AG10803 (cell line): ENCODE results near the gene KIFC1.

Experiments used
- DNase-seq: peaks from one replicate; pipeline ENCODE4 v3.0.0; 2010; ENCODE audit warnings: low read depth
- H3K4me3 ChIP-seq: 2 replicates; pipeline ENCODE4 v1.5.1; 2011; ENCODE audit warnings: mild to moderate bottlenecking, low read length, control low read depth
- CTCF ChIP-seq: conservative IDR thresholded peaks from 2 replicates; pipeline ENCODE4 v1.5.1; 2011; ENCODE audit warnings: mild to moderate bottlenecking, low read length, control low read depth, inconsistent platforms

Gene KIFC1

GRCh38 chr6:33433001-33433543, 41.4 kb downstream of the KIFC1 start:
- no peak overlapping the region for H3K4me3 ChIP-seq
- DNase-seq, result no peak
- no peak for TF ChIP-seq CTCF

DNA sequence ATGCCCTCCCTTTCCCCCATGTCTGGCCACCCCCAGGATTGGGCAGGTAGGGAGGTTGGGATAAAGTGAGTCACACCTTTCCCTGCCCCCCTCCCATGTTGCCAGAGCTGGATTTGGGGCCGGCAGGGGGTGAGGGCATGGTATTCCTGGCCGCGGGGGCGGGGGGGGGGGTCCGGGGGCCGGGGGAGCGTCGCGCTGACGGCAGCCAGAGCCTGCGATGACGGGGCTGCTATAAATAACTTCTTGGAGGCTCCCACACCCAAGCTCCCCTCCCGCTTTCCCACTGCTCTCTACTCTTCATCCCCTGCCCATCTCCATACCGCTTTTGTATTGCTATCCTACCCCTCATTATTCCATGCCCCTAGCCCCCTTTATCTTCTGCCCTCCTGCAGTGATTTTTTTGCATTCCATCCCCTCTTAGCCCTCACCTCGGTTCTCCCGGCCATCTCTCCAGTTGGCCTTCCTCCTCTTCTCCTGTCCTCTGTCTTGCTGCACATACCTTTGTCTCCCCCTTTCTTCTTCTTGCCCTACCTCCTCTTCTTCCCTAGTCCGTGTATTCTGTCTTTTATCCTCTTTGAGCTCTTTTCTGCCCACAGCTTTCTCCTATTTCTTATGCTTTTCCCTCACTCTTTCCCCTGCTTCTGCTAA, 42.0 kb downstream of the KIFC1 start:
- no peak overlapping the region for H3K4me3 ChIP-seq
- TF ChIP-seq CTCF, result no peak
- no peak for DNase-seq

GRCh38 chr6:33434961-33435360, 43.3 kb downstream of the KIFC1 start:
- TF ChIP-seq CTCF, result no peak
- DNase-seq, result no peak
- H3K4me3 ChIP-seq, result no peak overlapping the region

GRCh38 chr6:33437666-33438065, 46.0 kb downstream of the KIFC1 start:
- DNase-seq, result no peak
- no peak overlapping the region for H3K4me3 ChIP-seq
- TF ChIP-seq CTCF, result no peak

DNA sequence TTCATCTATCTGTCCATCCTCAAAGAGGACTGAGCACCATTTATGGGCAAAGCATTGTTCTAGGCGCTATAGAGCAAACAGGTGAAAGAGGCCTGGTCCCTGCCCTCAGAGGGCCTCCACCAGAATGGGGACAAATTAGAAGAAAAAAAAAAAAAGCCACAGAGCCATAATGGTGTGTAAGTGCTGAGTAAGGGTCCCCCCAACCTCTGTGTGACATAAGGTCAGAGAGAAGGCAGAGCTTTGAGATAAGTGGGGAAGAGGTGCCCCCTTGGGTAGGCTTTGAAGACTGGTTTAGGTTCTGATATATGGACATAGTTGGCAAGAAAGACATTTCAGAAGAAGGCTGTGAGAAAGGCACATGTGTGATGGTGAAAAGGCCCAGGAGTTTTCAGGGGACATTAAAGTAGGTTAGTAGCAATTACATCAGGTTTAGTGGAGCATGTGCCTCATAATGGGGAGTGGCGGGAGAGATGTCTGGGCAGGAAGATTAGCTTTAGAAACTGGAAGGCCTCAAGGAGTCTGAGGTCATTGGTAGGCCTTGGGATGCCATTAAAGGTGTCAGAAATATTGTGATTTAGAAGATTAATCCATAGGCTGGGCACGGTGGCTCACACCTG, 47.5 kb downstream of the KIFC1 start:
- no peak for TF ChIP-seq CTCF

GRCh38 chr6:33439956-33440648, 48.5 kb downstream of the KIFC1 start:
- no peak for DNase-seq
- H3K4me3 ChIP-seq, result no peak overlapping the region
- no peak for TF ChIP-seq CTCF

More for the DNA sequence above, 47.5 kb downstream of the KIFC1 start:
- DNase-seq, result no peak
- H3K4me3 ChIP-seq, result no peak overlapping the region
